Ishikawa (cell line): ENCODE measurements around the gene TMPRSS13.

Experiments
- CEBPB ChIP-seq: IDR thresholded peaks from 2 replicates; pipeline ENCODE4 v1.6.1; 2012
- EP300 ChIP-seq: IDR thresholded peaks from 2 replicates; pipeline ENCODE4 v1.6.1; 2012; ENCODE audit warnings: borderline replicate concordance
- FOXM1 ChIP-seq: IDR thresholded peaks from 2 replicates; pipeline ENCODE4 v1.6.1; 2012; ENCODE audit warnings: low read depth, borderline replicate concordance
- NFIC ChIP-seq: IDR thresholded peaks from 2 replicates; pipeline ENCODE4 v1.6.1; 2012
- RAD21 ChIP-seq: IDR thresholded peaks from 2 replicates; pipeline ENCODE4 v1.6.1; 2012; ENCODE audit warnings: low read depth
- REST ChIP-seq: IDR thresholded peaks from 2 replicates; pipeline ENCODE4 v1.6.1; 2012; ENCODE audit warnings: low read depth, mild to moderate bottlenecking
- TCF12 ChIP-seq: IDR thresholded peaks from 2 replicates; pipeline ENCODE4 v1.6.1; 2012; ENCODE audit warnings: low read depth
- YY1 ChIP-seq: IDR thresholded peaks from 2 replicates; pipeline ENCODE4 v1.6.1; 2012; ENCODE audit warnings: low read depth

GRCh38 chr11:117910525-117910924 lies 18.7 kb downstream of the TMPRSS13 start:
- TF ChIP-seq FOXM1 (no peak), TCF12 (no peak), REST (no peak), RAD21 (no peak), NFIC (no peak), YY1 (no peak), EP300 (no peak), CEBPB (no peak)
